ENCODE measurements around the gene SH2B3. TPM values are rescaled to one million over a fixed set of nuclear protein-coding genes. Genes with fewer than 3 reads are reported as not detected.

Gene SH2B3
- total and polyA plus RNA-seq, 2 donors from 2014 or later, result 7.3 to 35.0 TPM

DNA sequence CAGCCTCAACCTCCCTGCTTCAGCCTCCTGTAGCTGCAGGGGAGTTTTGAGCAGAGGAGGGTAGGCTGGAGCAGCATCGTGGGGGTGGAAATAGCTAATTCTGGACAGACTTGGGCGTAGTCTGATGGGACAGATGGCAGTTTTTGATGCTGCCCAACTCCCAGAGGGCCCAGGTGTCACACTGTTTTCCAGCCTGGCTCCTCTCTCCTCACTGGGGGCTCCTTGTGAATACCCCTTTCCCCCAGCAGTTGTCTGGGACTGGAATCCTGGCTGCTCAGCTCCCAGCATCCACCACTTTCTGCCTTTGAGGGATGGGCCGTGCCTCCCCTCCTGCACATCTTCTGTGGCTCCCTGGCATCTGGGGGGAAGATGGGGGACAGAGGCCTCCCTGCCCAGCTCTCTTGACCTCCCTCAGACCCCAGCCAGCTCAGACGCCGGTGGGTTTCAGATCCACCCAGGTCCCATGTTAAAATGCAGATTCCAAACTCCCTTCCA, 34.0 kb downstream of the SH2B3 start:
- H3K4me3 ChIP-seq (ENCODE audit: low read length in 3 of 3), result no peak overlapping the region
- FAIRE-seq (no peak), DNase-seq (peak in 1 of 5 donors; percentile 53)
- no peak overlapping the region for H3K9ac ChIP-seq (ENCODE audit: low read length in 3 of 3)
- H3K27ac ChIP-seq (ENCODE audit: low read depth in 2 of 2, low read length in 2 of 2), result peak overlapping the region in 1 of 2 donors; percentile 24
- no peaks in the 10 kb centered on the region for H3K27me3 ChIP-seq (ENCODE audit: control insufficient read depth, insufficient read depth, low read length)
- intact Hi-C loops (cut with DNase I), result no loop called here
- no peaks in the 10 kb centered on the region for H3K36me3 ChIP-seq (ENCODE audit: control insufficient read depth in 2 of 3, insufficient read depth in 3 of 3, low read length in 3 of 3)
- no peaks in the 10 kb centered on the region for H3K9me3 ChIP-seq (ENCODE audit: control insufficient read depth in 2 of 3, insufficient read depth in 1 of 3, low read length in 3 of 3)
- H3K4me1 ChIP-seq (ENCODE audit: control insufficient read depth in 2 of 3, insufficient read depth in 2 of 3, low read depth in 1 of 3, low read length in 3 of 3), result peaks cover 0 to 41% (median 14%) of the 10 kb centered on the region in 3 donors
- TF ChIP-seq, protein P1, sequence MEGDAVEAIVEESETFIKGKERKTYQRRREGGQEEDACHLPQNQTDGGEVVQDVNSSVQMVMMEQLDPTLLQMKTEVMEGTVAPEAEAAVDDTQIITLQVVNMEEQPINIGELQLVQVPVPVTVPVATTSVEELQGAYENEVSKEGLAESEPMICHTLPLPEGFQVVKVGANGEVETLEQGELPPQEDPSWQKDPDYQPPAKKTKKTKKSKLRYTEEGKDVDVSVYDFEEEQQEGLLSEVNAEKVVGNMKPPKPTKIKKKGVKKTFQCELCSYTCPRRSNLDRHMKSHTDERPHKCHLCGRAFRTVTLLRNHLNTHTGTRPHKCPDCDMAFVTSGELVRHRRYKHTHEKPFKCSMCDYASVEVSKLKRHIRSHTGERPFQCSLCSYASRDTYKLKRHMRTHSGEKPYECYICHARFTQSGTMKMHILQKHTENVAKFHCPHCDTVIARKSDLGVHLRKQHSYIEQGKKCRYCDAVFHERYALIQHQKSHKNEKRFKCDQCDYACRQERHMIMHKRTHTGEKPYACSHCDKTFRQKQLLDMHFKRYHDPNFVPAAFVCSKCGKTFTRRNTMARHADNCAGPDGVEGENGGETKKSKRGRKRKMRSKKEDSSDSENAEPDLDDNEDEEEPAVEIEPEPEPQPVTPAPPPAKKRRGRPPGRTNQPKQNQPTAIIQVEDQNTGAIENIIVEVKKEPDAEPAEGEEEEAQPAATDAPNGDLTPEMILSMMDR (IDR thresholded peaks at IDR 0.05; ENCODE audit: borderline replicate concordance, extremely low read depth, insufficient read depth), result no peak

DNA sequence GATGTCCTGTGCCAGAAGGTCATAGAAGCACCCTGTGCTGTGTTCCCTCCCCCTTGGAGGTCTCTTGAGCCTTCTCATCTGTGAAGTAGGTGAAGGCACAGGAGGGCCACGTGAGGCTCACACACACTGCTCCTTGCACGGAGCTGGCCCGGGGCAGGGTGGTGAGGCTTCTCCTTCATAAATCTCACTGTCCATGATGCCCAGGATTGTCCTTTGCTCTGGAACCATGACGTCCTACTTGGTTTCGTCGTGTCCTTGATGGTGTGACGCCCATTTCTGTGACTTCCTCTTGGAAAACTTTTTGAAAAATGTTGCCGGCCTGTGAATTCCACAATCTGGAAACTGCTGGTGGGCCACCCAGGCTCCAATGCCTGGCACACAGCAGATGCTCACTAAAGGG, 34.4 kb downstream of the SH2B3 start:
- no peaks in the 10 kb centered on the region for H3K36me3 ChIP-seq (ENCODE audit: control insufficient read depth in 2 of 3, insufficient read depth in 3 of 3, low read length in 3 of 3)
- intact Hi-C loops (cut with DNase I), result no loop called here
- no peak overlapping the region for H3K27ac ChIP-seq (ENCODE audit: low read depth in 2 of 2, low read length in 2 of 2)

DNA sequence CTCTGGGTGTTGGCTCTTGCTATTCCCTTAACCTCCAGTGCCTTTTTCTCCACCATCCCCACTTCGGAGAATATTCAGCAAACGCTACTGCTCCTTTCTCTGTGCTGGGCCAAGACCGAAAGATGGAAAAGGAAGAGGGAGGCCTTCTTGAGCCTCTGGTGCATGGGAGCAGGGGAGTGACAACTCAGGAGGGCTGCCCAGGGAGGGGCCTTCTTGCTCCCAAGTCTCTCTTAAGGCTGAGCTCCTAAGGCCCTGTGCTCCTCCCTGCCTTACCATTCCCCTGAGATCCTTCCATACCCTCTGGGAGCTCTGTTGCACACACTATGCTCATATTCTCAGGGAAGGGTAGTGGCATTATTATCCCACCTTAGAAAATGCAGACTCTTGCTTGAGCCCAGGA, 34.9 kb downstream of the SH2B3 start:
- intact Hi-C loops (cut with DNase I), result no loop called here
- Histone ChIP-seq H3K9me3 (ENCODE audit: control insufficient read depth in 2 of 3, insufficient read depth in 1 of 3, low read length in 3 of 3) (no peaks in the 10 kb centered on the region), H3K36me3 (ENCODE audit: control insufficient read depth in 2 of 3, insufficient read depth in 3 of 3, low read length in 3 of 3) (no peaks in the 10 kb centered on the region), H3K9ac (ENCODE audit: low read length in 3 of 3) (no peak overlapping the region), H3K27ac (ENCODE audit: low read depth in 2 of 2, low read length in 2 of 2) (no peak overlapping the region), H3K4me1 (ENCODE audit: control insufficient read depth in 2 of 3, insufficient read depth in 2 of 3, low read depth in 1 of 3, low read length in 3 of 3) (peaks cover 0 to 42% (median 23%) of the 10 kb centered on the region in 3 donors), H3K27me3 (ENCODE audit: control insufficient read depth, insufficient read depth, low read length) (no peaks in the 10 kb centered on the region), H3K4me3 (ENCODE audit: low read length in 3 of 3) (no peak overlapping the region)
- DNase-seq, result peak in 1 of 5 donors; percentile 10
- TF ChIP-seq, protein P1 (IDR thresholded peaks at IDR 0.05; ENCODE audit: borderline replicate concordance, extremely low read depth, insufficient read depth), result no peak
- FAIRE-seq, result no peak

More for the DNA sequence above, 34.4 kb downstream of the SH2B3 start:
- Histone ChIP-seq H3K4me1 (ENCODE audit: control insufficient read depth in 2 of 3, insufficient read depth in 2 of 3, low read depth in 1 of 3, low read length in 3 of 3) (peaks cover 0 to 41% (median 18%) of the 10 kb centered on the region in 3 donors), H3K4me3 (ENCODE audit: low read length in 3 of 3) (no peak overlapping the region), H3K9ac (ENCODE audit: low read length in 3 of 3) (no peak overlapping the region), H3K9me3 (ENCODE audit: control insufficient read depth in 2 of 3, insufficient read depth in 1 of 3, low read length in 3 of 3) (no peaks in the 10 kb centered on the region), H3K27me3 (ENCODE audit: control insufficient read depth, insufficient read depth, low read length) (no peaks in the 10 kb centered on the region)
- DNase-seq, result no peak
- TF ChIP-seq, protein P1 (IDR thresholded peaks at IDR 0.05; ENCODE audit: borderline replicate concordance, extremely low read depth, insufficient read depth), result no peak
- FAIRE-seq, result no peak
